Activated T-cell treated with anti-CD3 and anti-CD28 coated beads, Interleukin-2, amount 50 U/mL, for 72 hours (primary cell): Measurements from ENCODE around the gene ZNF346. TPM values are rescaled to one million over a fixed set of nuclear protein-coding genes. Genes with fewer than 3 reads are reported as not detected.

Experiments
- ATAC-seq, 2 donors: fragments of 150-1000 bp; cut with Tn5 transposase; replicated peaks in 1 of 2; 2 replicates each; pipeline ENCODE4 v1.10.0; 2021; ENCODE audit warnings: moderate library complexity in 2 of 2, mild to moderate bottlenecking in 1 of 2
- DNase-seq, 2 donors: peaks; one replicate each; pipeline ENCODE4 v3.0.0; 2021 to 2022; ENCODE audit warnings: mixed read lengths in 1 of 2
- H3K27ac Mint-ChIP-seq: one replicate; pipeline ENCODE4 v1.8.0; 2022; ENCODE audit warnings: mild to moderate bottlenecking, moderate library complexity, mixed read lengths
- H3K27me3 Mint-ChIP-seq: one replicate; pipeline ENCODE4 v1.8.0; 2022; ENCODE audit warnings: low read depth, mixed read lengths
- H3K36me3 Mint-ChIP-seq, 2 donors: one replicate each; pipeline ENCODE4 v1.8.0; 2022; ENCODE audit warnings: mixed read lengths in 2 of 2, mild to moderate bottlenecking in 1 of 2; ENCODE audit not compliant: insufficient read depth in 2 of 2
- H3K4me1 Mint-ChIP-seq: one replicate; pipeline ENCODE4 v1.8.0; 2022; ENCODE audit warnings: low read depth, mixed read lengths
- H3K4me3 Mint-ChIP-seq, 2 donors: one replicate each; pipeline ENCODE4 v1.8.0; 2022; ENCODE audit warnings: mild to moderate bottlenecking in 2 of 2, mixed read lengths in 2 of 2, moderate library complexity in 2 of 2
- H3K9me3 Mint-ChIP-seq, 2 donors: one replicate each; pipeline ENCODE4 v1.8.0; 2022; ENCODE audit warnings: mixed read lengths in 2 of 2
- total RNA-seq, 2 donors: library from RNA; stranded (reverse); gene quantifications; one replicate each; pipeline ENCODE4 v1.2.3, GENCODE V29; 2022

Gene ZNF346
- total RNA-seq, 2 donors from 2014 or later: 19.6 to 20.8 TPM

DNA sequence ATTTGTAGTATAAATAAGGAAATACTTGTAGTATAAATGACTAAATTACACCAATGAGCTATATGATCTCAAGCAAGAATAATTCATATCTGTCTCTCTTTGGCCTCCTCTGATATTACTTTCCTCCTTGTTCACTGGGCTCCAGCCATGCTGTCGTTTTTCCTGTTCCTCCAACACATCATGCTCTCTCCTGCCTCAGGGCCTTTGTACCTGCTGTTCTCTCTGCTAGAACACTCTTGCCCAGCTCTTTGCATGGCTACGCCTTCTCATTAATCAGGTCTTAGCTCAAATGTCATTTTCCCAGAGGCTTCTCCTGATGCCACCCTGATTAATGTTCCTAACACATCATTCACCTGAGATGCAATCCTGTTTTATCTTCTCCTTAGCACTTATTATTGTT, 2.5 kb upstream of the ZNF346 start:
- H3K4me1 Mint-ChIP-seq: peaks cover 28% of the 10 kb centered on the region
- ATAC-seq: no peak
- no peak overlapping the region for H3K27ac Mint-ChIP-seq

DNA sequence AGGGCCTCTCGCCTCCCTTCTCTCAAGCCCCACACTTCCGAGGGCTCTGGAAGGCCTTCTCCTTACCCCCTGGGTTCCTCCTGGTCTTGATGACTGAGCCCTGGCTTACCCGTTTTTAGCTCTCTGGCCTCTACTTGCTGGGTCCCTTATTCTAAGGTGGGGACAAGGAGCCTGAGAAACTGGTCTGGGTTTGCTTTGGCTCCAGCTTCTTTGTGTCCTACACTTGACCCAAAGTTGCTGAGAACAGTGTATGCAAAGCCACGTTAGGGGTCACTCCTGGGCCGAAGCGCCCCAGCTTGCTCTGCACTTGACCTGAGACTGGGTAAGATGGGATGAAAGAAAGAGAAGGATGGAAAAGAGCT, 788 bp downstream of the ZNF346 start:
- DNase-seq (peak; percentile 7 to 20), ATAC-seq (peak in 1 of 2 donors; percentile 3)
- Mint-ChIP-seq H3K9me3 (no peaks in the 10 kb centered on the region), H3K27me3 (no peaks in the 10 kb centered on the region), H3K27ac (peak overlapping the region; percentile 96), H3K36me3 (peaks cover 5 to 7% of the 10 kb centered on the region in 2 donors), H3K4me1 (peaks cover 36% of the 10 kb centered on the region), H3K4me3 (peak overlapping the region; percentile 91 to 94)

More for the DNA sequence above, 2.5 kb upstream of the ZNF346 start:
- H3K4me3 Mint-ChIP-seq: no peak overlapping the region
- no peak for DNase-seq
- no peaks in the 10 kb centered on the region for H3K9me3 Mint-ChIP-seq
- peaks cover 3 to 7% of the 10 kb centered on the region in 2 donors for H3K36me3 Mint-ChIP-seq
- H3K27me3 Mint-ChIP-seq: no peaks in the 10 kb centered on the region

DNA sequence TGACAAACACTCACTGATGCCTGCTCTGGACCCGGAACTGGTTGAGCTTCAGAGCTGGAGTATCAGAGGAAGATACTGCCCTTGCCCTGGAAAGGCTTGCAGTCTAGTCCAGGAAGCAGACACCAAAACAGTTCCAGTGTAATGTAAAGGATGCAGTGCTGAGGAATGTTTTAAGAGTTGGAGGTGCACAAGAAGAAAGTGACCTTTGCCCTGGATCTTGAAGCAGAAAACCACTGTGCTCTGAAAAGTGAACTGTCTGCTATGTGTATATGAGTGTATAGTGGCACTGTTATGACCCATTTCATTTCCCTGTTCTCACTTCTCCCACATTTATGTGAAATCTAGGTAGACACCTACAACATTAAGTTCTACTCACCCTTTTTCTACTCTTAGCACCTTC, 2.1 kb downstream of the ZNF346 start:
- no peak for ATAC-seq
- no peaks in the 10 kb centered on the region for H3K27me3 Mint-ChIP-seq
- peaks cover 0 to 1% of the 10 kb centered on the region in 2 donors for H3K9me3 Mint-ChIP-seq
- peak overlapping the region; percentile 51 to 56 for H3K4me3 Mint-ChIP-seq
- peak overlapping the region; percentile 25 for H3K27ac Mint-ChIP-seq
- peaks cover 7 to 9% of the 10 kb centered on the region in 2 donors for H3K36me3 Mint-ChIP-seq
- no peak for DNase-seq
- peaks cover 36% of the 10 kb centered on the region for H3K4me1 Mint-ChIP-seq

DNA sequence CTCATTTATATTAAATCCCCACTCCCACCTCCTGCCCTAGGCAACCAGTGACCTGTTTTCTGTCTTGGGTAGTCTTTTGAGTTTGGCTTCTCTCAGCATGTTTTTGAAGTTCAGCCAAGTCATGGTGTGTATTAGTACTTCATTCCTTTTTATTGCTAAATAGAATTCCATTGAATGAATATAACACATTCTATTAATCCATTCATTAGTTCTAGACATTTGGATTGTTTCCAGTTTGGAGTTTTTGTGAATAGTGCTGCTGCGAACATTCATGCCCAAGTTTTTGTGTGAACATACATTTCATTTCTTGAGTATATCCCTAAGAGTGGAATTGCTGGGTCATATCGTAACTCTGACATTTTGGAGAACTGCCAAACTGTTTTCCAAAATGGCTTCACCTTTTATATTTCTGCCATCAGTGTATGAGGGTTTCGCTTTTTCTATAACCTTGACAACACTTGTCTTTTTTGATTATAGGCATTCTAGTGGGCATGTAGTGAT, 2.7 kb downstream of the ZNF346 start:
- Mint-ChIP-seq H3K27ac (peak overlapping the region; percentile 48), H3K4me3 (peak overlapping the region in 1 of 2 donors; percentile 51), H3K27me3 (no peaks in the 10 kb centered on the region), H3K4me1 (peaks cover 36% of the 10 kb centered on the region), H3K36me3 (peaks cover 7 to 12% of the 10 kb centered on the region in 2 donors), H3K9me3 (peaks cover 0 to 1% of the 10 kb centered on the region in 2 donors)
- DNase-seq: no peak
- ATAC-seq: no peak

DNA sequence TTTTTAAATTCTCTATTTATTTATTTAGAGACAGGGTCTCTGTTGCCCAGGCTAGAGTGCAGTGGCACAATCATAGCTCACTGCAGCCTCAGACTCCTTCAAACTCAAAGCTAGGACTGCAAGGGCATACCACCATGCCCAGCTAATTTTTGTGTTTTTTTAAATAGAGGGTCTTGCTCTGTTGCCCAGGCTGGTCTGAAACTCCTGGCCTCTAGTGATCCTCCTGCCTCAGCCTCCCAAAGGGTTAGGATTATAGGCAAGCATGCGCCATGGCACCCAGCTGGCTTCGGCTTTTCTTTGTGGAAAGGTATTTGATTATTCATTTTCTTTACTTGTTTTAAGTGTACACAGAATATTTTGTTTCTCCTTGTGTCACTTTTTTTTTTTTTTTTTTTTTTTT, 5.2 kb downstream of the ZNF346 start:
- H3K4me3 Mint-ChIP-seq: no peak overlapping the region
- H3K4me1 Mint-ChIP-seq: peaks cover 31% of the 10 kb centered on the region
- H3K9me3 Mint-ChIP-seq: peaks cover 3% of the 10 kb centered on the region in 2 donors
- H3K27ac Mint-ChIP-seq: no peak overlapping the region
- ATAC-seq (no peak), DNase-seq (no peak)
- H3K36me3 Mint-ChIP-seq: peaks cover 7 to 23% of the 10 kb centered on the region in 2 donors
- no peaks in the 10 kb centered on the region for H3K27me3 Mint-ChIP-seq

DNA sequence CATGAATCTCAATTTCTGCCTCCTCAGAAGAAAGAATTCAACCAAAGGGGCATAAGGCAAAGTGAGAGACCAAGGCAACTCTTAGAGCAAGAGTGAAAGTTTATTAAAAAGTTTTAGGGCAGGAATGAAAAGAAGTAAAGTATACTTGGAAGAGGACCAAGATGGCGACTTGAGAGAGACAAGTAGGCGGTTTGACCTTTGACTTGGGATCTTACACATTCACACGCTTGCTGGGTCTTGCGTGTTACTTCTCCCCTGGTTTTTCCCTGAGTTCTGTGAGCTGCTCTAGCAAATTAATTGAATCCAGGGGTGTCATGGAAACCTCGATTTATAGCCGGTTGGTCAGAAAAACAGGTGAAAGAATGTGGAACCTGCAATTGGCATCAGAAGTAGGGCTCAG, 7.0 kb downstream of the ZNF346 start:
- no peak overlapping the region for H3K27ac Mint-ChIP-seq
- H3K36me3 Mint-ChIP-seq: peaks cover 4 to 22% of the 10 kb centered on the region in 2 donors
- H3K9me3 Mint-ChIP-seq: peaks cover 3% of the 10 kb centered on the region in 2 donors
- no peak overlapping the region for H3K4me3 Mint-ChIP-seq
- DNase-seq (no peak), ATAC-seq (no peak)
- H3K4me1 Mint-ChIP-seq: peaks cover 36% of the 10 kb centered on the region
- H3K27me3 Mint-ChIP-seq: no peaks in the 10 kb centered on the region

DNA sequence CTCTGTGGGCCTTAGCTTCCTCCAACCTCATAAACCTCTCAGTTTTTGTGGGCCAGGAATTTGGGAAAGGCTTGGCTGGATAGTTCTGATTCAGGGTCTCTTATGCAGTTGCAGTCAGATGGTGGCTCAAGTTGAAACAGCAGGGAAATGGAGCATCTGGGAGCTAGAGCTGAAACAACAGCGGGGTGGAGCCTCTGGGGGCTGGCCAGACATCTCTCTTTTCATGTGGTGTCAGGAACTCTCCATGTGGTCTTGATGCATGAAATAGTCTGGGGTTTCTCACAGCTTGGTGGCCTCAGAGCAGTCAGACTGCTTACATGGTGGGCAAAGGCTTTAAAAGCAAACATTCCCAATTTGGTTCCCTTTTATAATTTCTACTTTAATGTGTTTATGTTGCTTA, 13.5 kb downstream of the ZNF346 start:
- ATAC-seq (no peak), DNase-seq (no peak)
- no peak overlapping the region for H3K27ac Mint-ChIP-seq
- H3K27me3 Mint-ChIP-seq: no peaks in the 10 kb centered on the region
- H3K4me3 Mint-ChIP-seq: no peak overlapping the region
- peaks cover 2 to 3% of the 10 kb centered on the region in 2 donors for H3K9me3 Mint-ChIP-seq
- peaks cover 40% of the 10 kb centered on the region for H3K4me1 Mint-ChIP-seq
- H3K36me3 Mint-ChIP-seq: peaks cover 4 to 15% of the 10 kb centered on the region in 2 donors

DNA sequence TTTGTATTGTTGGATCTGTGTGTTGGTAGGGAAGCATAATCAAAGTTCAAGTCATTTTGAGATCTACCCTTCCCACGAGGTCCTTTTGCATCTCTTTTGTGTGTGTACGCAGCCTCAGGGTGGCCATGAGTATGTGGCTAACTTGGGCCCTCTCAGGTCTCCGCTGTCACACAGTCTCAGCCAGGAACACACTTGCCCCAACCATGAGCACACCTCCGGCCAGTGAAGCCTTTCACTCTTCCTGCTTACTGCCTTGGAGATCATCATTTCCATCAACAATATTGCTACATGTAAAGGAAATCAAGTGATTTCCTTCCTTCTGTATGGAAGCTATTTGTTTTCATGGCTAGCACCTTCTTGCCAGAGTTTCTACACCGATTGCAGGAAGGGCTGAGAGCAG, 13.9 kb downstream of the ZNF346 start:
- Mint-ChIP-seq H3K27me3 (no peaks in the 10 kb centered on the region), H3K27ac (peak overlapping the region; percentile 21), H3K4me3 (no peak overlapping the region), H3K4me1 (peaks cover 36% of the 10 kb centered on the region), H3K9me3 (peaks cover 2% of the 10 kb centered on the region in 2 donors), H3K36me3 (peaks cover 3 to 12% of the 10 kb centered on the region in 2 donors)
- no peak for ATAC-seq
- no peak for DNase-seq

DNA sequence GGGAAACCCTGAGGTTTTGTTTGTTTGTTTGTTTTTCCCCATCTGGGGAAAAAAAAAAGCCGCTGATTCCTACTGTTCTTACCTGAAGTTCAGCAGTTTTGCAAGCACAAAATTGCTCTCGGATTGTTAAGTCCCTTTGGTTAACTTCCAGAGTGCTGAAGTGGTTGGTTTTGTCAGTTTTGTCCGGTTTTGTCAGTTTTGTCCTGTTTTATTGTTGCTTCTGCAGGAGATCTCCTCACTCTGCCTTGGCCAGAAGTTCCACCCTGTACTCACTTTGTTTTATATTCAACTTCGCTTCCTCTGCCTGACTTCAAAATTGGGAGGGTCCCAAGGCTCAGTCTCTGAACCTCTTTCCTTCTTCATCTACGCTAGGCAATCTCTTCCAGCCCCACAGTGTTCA, 14.4 kb downstream of the ZNF346 start:
- H3K4me3 Mint-ChIP-seq: no peak overlapping the region
- H3K9me3 Mint-ChIP-seq: no peaks in the 10 kb centered on the region
- no peak overlapping the region for H3K27ac Mint-ChIP-seq
- no peaks in the 10 kb centered on the region for H3K27me3 Mint-ChIP-seq
- peaks cover 0 to 9% of the 10 kb centered on the region in 2 donors for H3K36me3 Mint-ChIP-seq
- no peak for ATAC-seq
- no peak for DNase-seq
- peaks cover 32% of the 10 kb centered on the region for H3K4me1 Mint-ChIP-seq

DNA sequence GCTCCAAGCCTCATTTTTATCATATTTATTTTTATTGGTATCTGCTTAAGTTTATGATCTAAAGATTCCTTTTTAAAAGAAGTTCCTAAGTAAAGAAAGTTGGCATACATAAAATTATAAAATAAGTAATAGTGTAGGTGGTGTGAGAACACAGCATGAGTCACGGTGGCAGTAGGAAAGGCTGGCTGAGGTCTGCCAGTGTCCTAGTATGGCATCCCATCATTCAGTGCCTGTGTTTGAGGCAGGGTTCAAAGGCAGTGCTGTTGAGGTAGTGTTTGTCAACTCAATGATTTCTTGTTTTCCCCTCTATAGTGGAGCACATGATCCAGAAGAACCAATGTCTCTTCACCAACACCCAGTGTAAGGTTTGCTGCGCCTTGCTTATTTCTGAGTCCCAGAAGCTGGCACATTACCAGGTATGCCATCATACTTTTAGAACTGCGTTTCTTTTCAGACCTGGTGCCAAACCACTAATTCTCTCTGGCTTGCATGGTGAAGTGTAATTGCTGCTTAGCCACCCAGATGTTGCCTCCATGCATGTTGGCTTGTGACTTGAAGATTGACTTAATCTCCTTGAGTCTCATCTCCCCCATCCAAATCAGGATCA, 18.4 kb downstream of the ZNF346 start:
- Mint-ChIP-seq H3K27me3 (no peaks in the 10 kb centered on the region), H3K4me1 (peaks cover 7% of the 10 kb centered on the region), H3K27ac (peak overlapping the region; percentile 23), H3K36me3 (peaks cover 0 to 13% of the 10 kb centered on the region in 2 donors), H3K4me3 (no peak overlapping the region), H3K9me3 (no peaks in the 10 kb centered on the region)
- ATAC-seq (no peak), DNase-seq (no peak)

DNA sequence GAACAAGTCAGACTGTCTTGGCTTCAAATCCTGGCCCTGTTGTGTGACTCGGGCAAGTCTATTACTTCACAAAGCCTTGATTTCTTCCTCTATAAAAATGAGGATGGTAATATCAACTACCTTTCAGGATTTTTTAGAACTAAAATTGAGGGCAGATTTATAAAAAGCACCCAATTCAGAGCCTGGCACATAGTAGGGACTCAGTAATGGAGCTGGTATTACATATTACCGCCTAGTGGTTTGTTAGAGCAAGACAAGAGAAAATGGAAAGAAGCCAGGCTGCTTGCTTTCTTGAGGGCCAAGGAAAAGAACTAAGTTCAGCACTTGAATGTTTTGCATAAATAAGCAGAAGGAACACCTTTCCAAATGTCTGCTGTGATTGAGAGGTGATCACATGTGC, 19.4 kb downstream of the ZNF346 start:
- no peaks in the 10 kb centered on the region for H3K4me1 Mint-ChIP-seq
- no peak for ATAC-seq
- no peaks in the 10 kb centered on the region for H3K9me3 Mint-ChIP-seq
- no peak overlapping the region for H3K4me3 Mint-ChIP-seq
- DNase-seq: no peak
- peaks cover 0 to 10% of the 10 kb centered on the region in 2 donors for H3K36me3 Mint-ChIP-seq
- H3K27me3 Mint-ChIP-seq: no peaks in the 10 kb centered on the region
- H3K27ac Mint-ChIP-seq: no peak overlapping the region

DNA sequence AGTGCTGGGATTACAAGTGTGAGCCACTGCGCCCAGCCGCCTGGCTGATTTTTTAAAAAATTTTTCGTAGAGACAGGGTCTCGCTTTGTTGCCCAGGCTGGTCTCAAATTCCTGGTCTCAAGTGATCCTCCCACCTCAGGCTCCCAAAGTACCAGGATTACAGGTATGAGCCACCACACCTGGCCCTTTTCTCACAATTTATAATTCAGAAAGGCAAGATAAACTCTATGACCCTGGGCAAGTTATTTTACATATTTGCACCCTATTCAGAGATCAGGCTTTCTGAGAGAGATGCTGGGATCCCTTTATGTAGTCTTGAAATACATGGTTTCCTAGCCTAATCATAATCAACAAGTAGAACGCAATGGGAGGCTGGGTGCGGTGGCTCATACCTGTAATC, 20.6 kb downstream of the ZNF346 start:
- H3K4me3 Mint-ChIP-seq: no peak overlapping the region
- no peak for DNase-seq
- peaks cover 0 to 12% of the 10 kb centered on the region in 2 donors for H3K36me3 Mint-ChIP-seq
- H3K27ac Mint-ChIP-seq: no peak overlapping the region
- no peaks in the 10 kb centered on the region for H3K4me1 Mint-ChIP-seq
- no peaks in the 10 kb centered on the region for H3K27me3 Mint-ChIP-seq
- no peaks in the 10 kb centered on the region for H3K9me3 Mint-ChIP-seq
- ATAC-seq: no peak

DNA sequence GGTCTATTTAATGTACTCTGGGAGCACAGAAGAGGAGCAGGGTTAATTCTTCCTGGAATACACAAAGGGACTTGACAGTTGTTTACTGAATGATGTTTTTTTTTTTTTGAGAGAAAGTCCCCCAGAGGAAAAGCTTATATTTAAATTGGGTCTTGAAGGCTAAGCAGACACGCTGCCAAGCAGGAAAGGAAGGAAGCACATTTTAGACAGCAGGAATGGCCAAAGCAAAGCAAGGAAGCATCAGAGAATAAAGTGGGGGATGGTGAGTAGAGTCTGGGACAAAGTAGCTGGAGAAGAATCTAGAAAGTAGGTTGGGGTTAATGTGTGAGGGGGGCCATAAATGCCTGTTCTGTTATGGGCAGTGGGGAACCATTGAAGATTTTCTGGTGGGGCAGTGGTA, 21.5 kb downstream of the ZNF346 start:
- Mint-ChIP-seq H3K27me3 (no peaks in the 10 kb centered on the region), H3K4me3 (no peak overlapping the region), H3K9me3 (no peaks in the 10 kb centered on the region), H3K36me3 (peaks cover 0 to 12% of the 10 kb centered on the region in 2 donors), H3K4me1 (no peaks in the 10 kb centered on the region), H3K27ac (no peak overlapping the region)
- DNase-seq (no peak), ATAC-seq (no peak)

DNA sequence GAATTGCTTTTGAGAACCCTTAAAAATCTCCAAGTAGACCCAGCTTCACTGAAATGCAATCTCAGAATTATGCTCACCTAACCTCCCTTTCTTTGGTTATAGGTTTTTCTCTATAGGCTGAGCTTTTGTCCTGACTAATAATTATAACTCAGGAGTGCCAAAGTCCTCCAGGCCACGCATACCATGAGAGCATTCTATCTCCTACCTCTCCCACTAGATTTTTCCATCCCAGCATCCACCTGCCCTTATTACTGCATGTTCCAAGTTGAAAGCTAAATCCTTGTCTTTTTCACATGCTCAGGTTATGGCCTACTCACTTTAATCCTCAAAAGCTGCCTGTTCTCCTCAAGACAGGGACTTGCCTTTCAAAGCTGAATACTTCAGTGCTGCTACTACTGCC, 22.1 kb downstream of the ZNF346 start:
- H3K4me3 Mint-ChIP-seq: no peak overlapping the region
- peaks cover 0 to 12% of the 10 kb centered on the region in 2 donors for H3K36me3 Mint-ChIP-seq
- ATAC-seq: no peak
- DNase-seq: no peak
- no peaks in the 10 kb centered on the region for H3K27me3 Mint-ChIP-seq
- H3K4me1 Mint-ChIP-seq: no peaks in the 10 kb centered on the region
- peak overlapping the region; percentile 90 for H3K27ac Mint-ChIP-seq
- no peaks in the 10 kb centered on the region for H3K9me3 Mint-ChIP-seq
